GM23248 (cell line): ENCODE results near the gene NR2F6.

ENCODE experiments used
- EZH2 ChIP-seq: fragments of 200-600 bp; sonication (generic); IDR thresholded peaks from 2 replicates; pipeline ENCODE4 v1.6.1; 2018; ENCODE audit warnings: antibody characterized with exemption, mild to moderate bottlenecking; ENCODE audit not compliant: insufficient read depth, poor library complexity, severe bottlenecking
- EZH2phosphoT487 ChIP-seq: fragments of 200-600 bp; sonication (generic); IDR thresholded peaks from 2 replicates; pipeline ENCODE4 v1.6.1; 2018; ENCODE audit warnings: antibody characterized with exemption, moderate library complexity, mild to moderate bottlenecking, low read depth; ENCODE audit not compliant: insufficient read depth

- TF ChIP-seq EZH2: no peak
- no peak for TF ChIP-seq EZH2phosphoT487
These were observed 29.6 kb downstream of the NR2F6 start for GRCh38 chr19:17216058-17216670.
